ENCODE results near the gene RPS18. TPM values are rescaled to one million over a fixed set of nuclear protein-coding genes. Genes with fewer than 3 reads are reported as not detected.
A peak's percentile ranks its signal among the peaks of the same experiment; 100 is the strongest.

RPS18 gene
- total and polyA plus RNA-seq, 10 of the 15 experiments (the other 5 are each of a cell fraction or from before 2014, with no cell fraction given): 4,228 to 20,828 (median 7,406) TPM

- TF ChIP-seq ZNF687 (IDR thresholded peaks at IDR 0.05) (no peak), KDM1A (IDR thresholded peaks at IDR 0.05; ENCODE audit: borderline replicate concordance) (no peak), ZNF384 (IDR thresholded peaks at IDR 0.05; ENCODE audit: borderline replicate concordance, low read depth, low read length) (no peak), PKNOX1 (IDR thresholded peaks at IDR 0.05) (no peak), RBBP5 (conservative IDR thresholded peaks at IDR 0.05) (no peak), MEF2B (IDR thresholded peaks at IDR 0.05; ENCODE audit: partially characterized antibody, poor library complexity, severe bottlenecking) (no peak), BCL3 (IDR thresholded peaks at IDR 0.05; ENCODE audit: borderline replicate concordance, insufficient read depth, low read depth, low read length, poor library complexity, severe bottlenecking) (no peak), SMC3 (IDR thresholded peaks at IDR 0.05; ENCODE audit: borderline replicate concordance, low read length) (no peak), NFIC (IDR thresholded peaks at IDR 0.05; ENCODE audit: low read depth, low read length) (no peak), SMAD1 (IDR thresholded peaks at IDR 0.05; ENCODE audit: low read depth, partially characterized antibody) (no peak), KAT2A (conservative IDR thresholded peaks at IDR 0.05; ENCODE audit: control insufficient read depth, low read depth, low read length) (no peak), SIN3A (IDR thresholded peaks at IDR 0.05; ENCODE audit: low read depth, low read length) (no peak; the same call in none of the 2 replicates), CHD4 (IDR thresholded peaks at IDR 0.05) (no peak), SMARCA5 (IDR thresholded peaks at IDR 0.05) (no peak; the same call in none of the 2 replicates), ESRRA (IDR thresholded peaks at IDR 0.05; ENCODE audit: low read length) (no peak), KLF5 (IDR thresholded peaks at IDR 0.05; ENCODE audit: partially characterized antibody) (no peak), TAF1 (IDR thresholded peaks at IDR 0.05; ENCODE audit: borderline replicate concordance, low read depth, low read length) (peak; percentile 20; the same call in 1 of the 2 replicates), YBX1 (IDR thresholded peaks at IDR 0.05) (no peak), IKZF1 (conservative IDR thresholded peaks at IDR 0.05) (peak; percentile 60; the same call in 1 of the 2 replicates), ZBTB4 (CRISPR knock-in tag; IDR thresholded peaks at IDR 0.05) (no peak), RCOR1 (conservative IDR thresholded peaks at IDR 0.05; ENCODE audit: low read depth, low read length) (no peak)
Observed at GRCh38 chr6:33313105-33313708, 41.3 kb downstream of the RPS18 start (continued).
